MM.1S (cell line): ENCODE data around the gene PRKG1.

Source experiments
- DNase-seq: peaks from one replicate; pipeline ENCODE4 v3.0.0-alpha.2; 2015
- H2AFZ ChIP-seq: fragments of 300-600 bp; sonication (generic); 2 replicates; pipeline ENCODE4 v1.6.0; 2016; ENCODE audit warnings: antibody characterized with exemption, low read length
- H3F3A ChIP-seq: fragments of 300-600 bp; sonication (generic); 2 replicates; pipeline ENCODE4 v1.6.1; 2016; ENCODE audit warnings: mild to moderate bottlenecking, antibody characterized with exemption, low read length, moderate library complexity, mixed read lengths; ENCODE audit not compliant: insufficient read depth
- H3K27ac ChIP-seq: fragments of 300-600 bp; sonication (generic); 2 replicates; pipeline ENCODE4 v1.5.1; 2016; ENCODE audit warnings: mild to moderate bottlenecking, low read length
- H3K27me3 ChIP-seq: fragments of 300-600 bp; sonication (generic); replicated peaks from 2 replicates; pipeline ENCODE4 v1.6.0; 2016; ENCODE audit warnings: low read length; ENCODE audit not compliant: insufficient read depth
- H3K36me3 ChIP-seq: fragments of 300-600 bp; sonication (generic); replicated peaks from 2 replicates; pipeline ENCODE4 v1.6.1; 2016; ENCODE audit warnings: mild to moderate bottlenecking, low read length, mixed read lengths; ENCODE audit not compliant: insufficient read depth
- H3K4me1 ChIP-seq: fragments of 300-600 bp; sonication (generic); 2 replicates; pipeline ENCODE4 v1.6.1; 2016; ENCODE audit warnings: low read length, mixed read lengths
- H3K4me2 ChIP-seq: fragments of 300-600 bp; sonication (generic); 2 replicates; pipeline ENCODE4 v1.6.0; 2016; ENCODE audit warnings: low read depth, low read length
- H3K4me3 ChIP-seq: fragments of 300-600 bp; sonication (generic); 2 replicates; pipeline ENCODE4 v1.5.1; 2016; ENCODE audit warnings: low read length, mixed read lengths
- H3K79me2 ChIP-seq: fragments of 300-600 bp; sonication (generic); 2 replicates; pipeline ENCODE4 v1.6.1; 2016; ENCODE audit warnings: mixed run types, low read length, mixed read lengths
- H3K9ac ChIP-seq: fragments of 300-600 bp; sonication (generic); 2 replicates; pipeline ENCODE4 v1.6.1; 2016; ENCODE audit warnings: low read length, mixed read lengths
- H3K9me2 ChIP-seq: fragments of 300-600 bp; sonication (generic); replicated peaks from 2 replicates; pipeline ENCODE4 v1.6.1; 2016; ENCODE audit warnings: mild to moderate bottlenecking, low read length, mixed read lengths; ENCODE audit not compliant: insufficient read depth
- H3K9me3 ChIP-seq: fragments of 300-600 bp; sonication (generic); replicated peaks from 2 replicates; pipeline ENCODE4 v1.6.1; 2016; ENCODE audit warnings: mild to moderate bottlenecking, low read length, mixed read lengths; ENCODE audit not compliant: insufficient read depth
- H4K20me1 ChIP-seq: fragments of 300-600 bp; sonication (generic); 2 replicates; pipeline ENCODE4 v1.6.1; 2016; ENCODE audit warnings: mild to moderate bottlenecking, low read length, moderate library complexity, mixed read lengths; ENCODE audit not compliant: insufficient read depth
- CTCF ChIP-seq: fragments of 300-600 bp; sonication (generic); IDR thresholded peaks from 2 replicates; pipeline ENCODE4 v1.5.1; 2016; ENCODE audit warnings: antibody characterized with exemption, low read length, mixed read lengths
- EZH2 ChIP-seq: fragments of 300-600 bp; sonication (generic); optimal IDR thresholded peaks from 2 replicates; pipeline ENCODE3; 2017; ENCODE audit warnings: low read depth, mild to moderate bottlenecking, antibody characterized with exemption, low read length, mixed read lengths
- EZH2phosphoT487 ChIP-seq: fragments of 300-600 bp; sonication (generic); IDR thresholded peaks from 2 replicates; pipeline ENCODE4 v1.6.1; 2018; ENCODE audit warnings: antibody characterized with exemption, low read length

PRKG1 gene

GRCh38 chr10:52276986-52277385, 1202.7 kb downstream of the PRKG1 start:
- Histone ChIP-seq H3K9me3 (no peaks in the 10 kb centered on the region), H3F3A (no peaks in the 10 kb centered on the region), H3K27me3 (no peaks in the 10 kb centered on the region), H3K79me2 (no peaks in the 10 kb centered on the region), H3K9ac (no peak overlapping the region), H3K27ac (no peak overlapping the region), H3K4me2 (no peak overlapping the region), H3K36me3 (no peaks in the 10 kb centered on the region), H3K9me2 (no peaks in the 10 kb centered on the region), H3K4me1 (no peaks in the 10 kb centered on the region), H2AFZ (no peak overlapping the region), H3K4me3 (no peak overlapping the region), H4K20me1 (no peaks in the 10 kb centered on the region)
- TF ChIP-seq EZH2 (no peak), CTCF (no peak), EZH2phosphoT487 (no peak)
- no peak for DNase-seq

GRCh38 chr10:52279546-52279945, 1205.3 kb downstream of the PRKG1 start:
- no peak for DNase-seq
- Histone ChIP-seq H3K4me1 (no peaks in the 10 kb centered on the region), H3K9ac (no peak overlapping the region), H3K27me3 (no peaks in the 10 kb centered on the region), H3K36me3 (no peaks in the 10 kb centered on the region), H3K4me3 (no peak overlapping the region), H3K9me2 (no peaks in the 10 kb centered on the region; the same call in 1 of the 2 replicates), H3K9me3 (no peaks in the 10 kb centered on the region), H3F3A (no peaks in the 10 kb centered on the region), H3K27ac (no peak overlapping the region), H2AFZ (no peak overlapping the region), H3K79me2 (no peaks in the 10 kb centered on the region), H4K20me1 (no peaks in the 10 kb centered on the region), H3K4me2 (no peak overlapping the region)
- TF ChIP-seq EZH2phosphoT487 = no peak
- no peak for TF ChIP-seq EZH2
- no peak for TF ChIP-seq CTCF

GRCh38 chr10:52280051-52280450, 1205.8 kb downstream of the PRKG1 start:
- Histone ChIP-seq H3K9me3 (no peaks in the 10 kb centered on the region), H3K27ac (no peak overlapping the region), H2AFZ (no peak overlapping the region), H3K4me3 (no peak overlapping the region), H4K20me1 (no peaks in the 10 kb centered on the region), H3K9ac (no peak overlapping the region), H3F3A (no peaks in the 10 kb centered on the region), H3K4me1 (no peaks in the 10 kb centered on the region), H3K79me2 (no peaks in the 10 kb centered on the region), H3K4me2 (no peak overlapping the region), H3K9me2 (no peaks in the 10 kb centered on the region; the same call in 1 of the 2 replicates), H3K36me3 (no peaks in the 10 kb centered on the region), H3K27me3 (no peaks in the 10 kb centered on the region)
- no peak for DNase-seq
- TF ChIP-seq EZH2 (no peak), EZH2phosphoT487 (no peak), CTCF (no peak)
